ENCODE data around the gene PER2.
A peak's percentile ranks its signal among the peaks of the same experiment; 100 is the strongest.

Gene PER2

DNA sequence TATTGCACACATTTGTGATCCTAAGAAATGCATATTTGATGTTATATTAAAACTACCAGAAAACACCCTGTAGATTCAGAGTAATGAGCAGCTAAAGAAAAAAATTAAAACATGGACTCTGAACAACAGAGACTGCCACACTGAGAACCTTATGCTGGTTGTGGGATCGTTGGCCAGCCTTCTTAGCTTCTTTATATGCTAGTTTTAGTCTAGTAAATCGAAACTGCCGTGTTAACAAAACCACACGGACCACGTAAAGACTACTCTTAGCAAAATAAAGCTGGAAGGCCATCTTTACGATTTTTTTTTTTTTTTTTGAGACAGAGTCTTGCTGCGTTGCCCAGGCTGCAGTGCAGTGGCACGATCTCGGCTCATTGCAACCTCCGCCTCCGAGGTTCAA, 22.8 kb downstream of the PER2 start:
- no peak for DNase-seq

DNA sequence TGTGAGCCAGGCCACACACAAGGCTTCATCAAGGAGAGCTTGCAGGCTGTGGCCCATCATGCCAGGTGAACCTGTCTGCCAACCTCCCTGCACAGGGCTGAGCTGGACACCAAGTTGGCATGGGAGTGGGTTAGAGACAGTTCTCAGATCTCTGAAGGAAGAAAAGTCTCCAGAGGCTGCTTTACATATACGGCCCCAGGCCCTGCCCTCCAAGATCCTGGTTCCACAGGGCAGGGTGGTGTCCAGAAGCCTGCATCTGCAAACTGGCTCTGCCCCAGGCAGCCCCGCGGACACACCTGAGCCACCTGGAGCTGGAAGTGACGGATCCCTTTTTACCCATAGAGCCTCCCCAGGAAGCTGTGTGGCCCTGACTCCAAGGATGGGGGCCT, 24.3 kb downstream of the PER2 start:
- DNase-seq: no peak

DNA sequence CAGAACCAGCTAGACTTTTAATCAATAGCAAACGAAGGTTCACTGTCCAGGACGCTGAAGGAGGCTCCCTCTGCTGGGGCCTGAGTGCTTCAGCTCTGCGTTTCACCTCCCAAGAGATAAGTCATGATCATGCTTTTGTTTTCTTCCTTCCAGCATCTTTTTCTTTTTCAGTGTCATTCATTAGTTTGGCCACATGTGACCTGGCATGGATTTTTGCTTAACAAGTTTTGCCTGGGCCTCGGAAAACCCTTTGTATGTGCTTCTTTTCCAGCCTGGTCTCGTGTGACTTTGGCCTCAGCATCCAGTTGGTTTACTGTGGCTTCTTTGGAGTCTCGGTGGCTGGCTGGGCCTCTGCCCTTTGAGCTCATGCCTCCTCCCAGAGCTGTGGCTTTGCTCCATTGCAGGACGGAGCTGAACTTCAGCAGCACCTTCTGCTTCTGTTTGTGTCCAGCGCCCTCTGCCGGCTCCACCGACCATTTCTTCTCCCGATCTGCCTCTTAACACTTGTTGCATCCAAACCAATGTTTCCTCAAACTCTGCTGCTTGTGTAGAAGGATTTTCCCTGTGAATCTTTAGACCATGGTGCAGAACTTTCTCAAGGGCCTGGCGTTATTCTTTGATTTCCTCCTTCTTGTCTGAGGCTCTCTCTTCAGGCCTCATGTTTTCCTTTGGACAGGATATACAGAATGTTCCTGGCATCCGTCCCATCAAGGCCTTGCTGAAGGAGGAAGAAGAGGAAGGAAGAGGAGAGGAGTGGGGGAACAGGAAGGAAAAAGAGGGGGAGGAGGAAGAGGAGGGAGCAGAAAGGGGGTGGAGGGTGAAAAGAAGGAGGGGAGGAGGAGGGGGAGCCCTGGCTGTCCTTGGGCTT, 25.0 kb downstream of the PER2 start:
- peak; percentile 70 to 72 for DNase-seq

DNA sequence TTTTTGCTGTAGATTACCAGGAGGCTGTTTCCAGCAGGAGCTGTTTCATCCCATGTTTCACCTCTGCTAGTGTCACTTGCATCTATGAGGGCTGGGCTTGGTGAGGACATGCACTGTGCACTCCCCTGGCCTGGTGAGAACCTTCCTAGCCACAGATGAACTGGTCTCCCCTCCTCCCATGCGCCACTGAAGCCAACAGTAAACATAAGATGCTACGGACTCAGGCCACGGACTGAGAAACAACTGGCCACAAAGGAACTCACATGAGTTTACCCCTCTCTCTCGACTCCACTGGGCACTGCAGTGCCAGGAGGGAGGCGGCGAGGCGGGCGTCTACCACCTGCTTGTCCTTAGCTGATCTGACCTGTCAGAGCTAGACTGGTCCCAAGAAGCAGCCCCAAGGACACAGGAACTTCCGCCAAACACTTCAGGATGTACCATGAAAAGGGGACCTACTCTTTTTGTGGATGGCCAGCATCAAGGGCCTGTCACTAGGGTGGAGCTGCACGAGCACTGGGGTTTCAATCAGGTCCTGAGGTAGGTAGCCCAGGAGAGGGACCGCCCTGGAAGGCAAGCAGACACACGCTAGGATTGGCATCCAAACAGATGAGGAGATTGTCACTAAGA, 25.8 kb downstream of the PER2 start:
- no peak for DNase-seq

DNA sequence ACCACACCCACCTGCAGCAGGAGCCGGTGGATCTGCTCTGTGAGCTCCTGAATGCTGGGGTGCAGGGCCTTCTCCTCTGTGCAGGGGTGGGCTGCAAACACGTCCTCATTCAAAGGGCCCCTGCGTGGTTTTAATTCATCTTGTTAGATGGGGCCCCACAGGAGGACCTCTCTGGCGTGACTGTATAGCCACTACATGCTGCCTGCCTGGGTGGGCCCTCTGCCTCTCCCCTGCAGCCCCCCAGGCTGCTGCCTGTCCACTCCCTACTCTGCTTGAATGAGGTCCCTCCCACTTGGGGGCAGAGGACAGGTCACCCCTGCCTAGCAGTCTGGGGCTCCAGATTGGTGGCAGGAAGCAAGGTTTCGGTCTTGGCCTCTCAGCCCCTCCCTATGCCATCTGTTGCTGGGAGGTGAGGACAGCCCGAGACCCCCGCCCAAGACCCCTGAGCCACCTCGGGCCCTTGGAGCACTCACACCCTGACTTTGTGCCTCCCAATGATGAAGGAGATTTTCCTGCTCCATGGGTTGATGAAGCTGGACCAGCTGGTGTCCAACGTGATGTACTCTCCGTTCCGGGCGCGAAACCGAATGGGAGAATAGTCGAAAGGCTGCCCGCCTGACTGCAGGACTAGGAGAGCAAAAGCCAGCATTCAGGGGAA, 26.6 kb downstream of the PER2 start:
- DNase-seq: no peak

DNA sequence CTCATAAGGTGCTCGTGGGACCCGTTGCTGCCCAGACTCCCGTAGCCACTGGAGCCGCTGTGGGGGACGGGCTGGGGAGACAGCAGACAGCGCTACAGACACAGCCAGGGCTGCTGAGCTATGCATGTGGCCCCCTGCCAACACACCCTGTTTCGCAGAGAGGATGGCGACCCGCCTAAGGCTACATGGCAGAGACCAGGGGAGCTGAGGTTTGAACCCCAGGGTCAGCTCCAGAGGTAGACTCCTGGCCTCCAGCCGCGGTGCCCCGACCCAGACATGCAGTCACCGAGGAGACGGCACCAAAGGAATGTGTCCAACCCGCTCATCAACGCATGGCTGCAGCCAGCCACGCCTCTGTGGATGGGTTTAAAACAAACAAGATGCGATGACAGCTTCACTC, 27.5 kb downstream of the PER2 start:
- DNase-seq: no peak

DNA sequence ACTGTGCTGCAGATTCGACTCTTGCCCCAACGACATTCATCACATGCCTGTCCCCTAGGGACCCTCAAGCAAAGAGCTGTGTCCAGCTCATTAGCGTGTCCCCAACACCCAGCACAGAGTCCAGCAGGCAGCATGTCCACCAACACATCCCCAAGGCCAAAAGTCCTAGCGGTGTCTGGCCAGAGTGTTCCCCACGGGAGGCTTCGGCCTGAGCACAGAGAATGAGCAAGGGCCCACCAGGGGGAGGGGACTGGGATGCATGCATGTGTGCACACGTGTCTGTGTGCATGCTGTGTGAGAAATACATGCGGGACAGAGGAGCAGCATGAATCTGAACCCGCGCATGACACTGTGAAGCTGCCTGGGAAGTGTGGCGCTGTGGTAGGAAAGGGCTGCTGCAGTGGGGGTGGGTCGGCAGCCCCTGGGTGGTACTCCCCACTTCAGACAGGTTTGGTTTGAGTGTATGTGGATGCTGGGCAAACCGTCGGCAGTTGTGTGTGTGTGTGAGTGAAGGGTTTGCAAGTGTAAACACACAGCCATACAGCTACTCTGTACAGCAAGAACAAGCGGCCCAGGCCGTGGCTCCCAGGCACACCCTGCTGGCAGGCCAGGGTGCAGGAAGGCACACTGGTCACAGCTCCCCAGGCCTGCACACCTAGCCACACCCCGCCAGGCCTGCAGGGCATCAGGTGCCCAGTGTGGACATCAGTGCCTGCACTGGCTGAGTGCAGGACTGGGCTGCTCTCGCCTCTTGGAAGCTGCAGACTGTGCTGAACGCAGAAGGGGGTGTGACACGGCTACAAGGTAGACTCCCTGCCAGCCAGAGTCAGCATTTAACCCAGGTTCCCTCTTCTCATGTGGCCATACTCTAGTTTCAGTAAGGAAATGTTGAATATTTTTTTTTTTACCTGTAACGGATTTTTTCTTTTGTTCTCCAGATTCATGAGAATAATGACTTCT, 29.1 kb downstream of the PER2 start:
- no peak for DNase-seq

DNA sequence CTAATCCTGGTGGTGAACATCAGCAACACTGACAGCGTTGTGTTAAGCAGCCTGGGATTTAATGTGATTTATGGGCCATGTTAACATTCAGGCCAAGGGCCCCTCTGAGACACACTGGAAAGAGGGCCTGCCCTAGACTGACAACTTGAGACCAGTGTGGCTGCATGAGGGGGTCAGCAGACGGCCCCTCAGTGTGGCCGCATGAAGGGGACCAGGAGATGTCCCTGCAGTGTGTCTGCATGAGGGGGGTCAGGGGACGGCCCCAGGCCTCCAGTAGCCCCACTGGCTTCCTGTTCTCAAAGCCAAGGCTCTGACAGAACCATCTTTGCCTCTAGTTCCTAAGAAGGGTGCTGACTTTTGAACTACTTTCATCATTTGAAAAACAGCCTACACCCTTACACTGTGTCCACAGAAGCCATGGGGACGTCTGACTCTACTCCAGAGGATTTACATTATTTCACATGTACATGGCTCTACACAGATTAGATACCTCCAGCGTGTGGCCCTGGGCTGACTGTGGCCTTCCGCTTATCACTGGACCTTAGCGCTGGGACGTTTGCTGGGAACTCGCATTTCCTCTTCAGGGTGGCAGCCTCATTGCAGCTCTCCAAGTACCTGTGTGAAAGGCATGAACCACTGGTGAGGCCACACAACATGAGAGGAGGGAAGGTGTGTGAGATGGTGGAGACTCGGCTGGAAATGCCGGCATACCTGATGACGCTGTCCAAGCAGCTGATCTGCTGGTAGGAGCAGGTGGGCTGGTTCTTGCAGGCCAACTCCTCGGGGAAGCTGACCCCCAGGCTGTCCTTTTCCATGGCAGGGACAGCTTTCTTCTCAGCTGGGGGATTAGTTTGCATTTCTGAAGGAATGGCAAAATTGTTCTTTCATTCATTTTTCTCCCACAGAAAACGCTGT, 30.4 kb downstream of the PER2 start:
- DNase-seq: no peak

DNA sequence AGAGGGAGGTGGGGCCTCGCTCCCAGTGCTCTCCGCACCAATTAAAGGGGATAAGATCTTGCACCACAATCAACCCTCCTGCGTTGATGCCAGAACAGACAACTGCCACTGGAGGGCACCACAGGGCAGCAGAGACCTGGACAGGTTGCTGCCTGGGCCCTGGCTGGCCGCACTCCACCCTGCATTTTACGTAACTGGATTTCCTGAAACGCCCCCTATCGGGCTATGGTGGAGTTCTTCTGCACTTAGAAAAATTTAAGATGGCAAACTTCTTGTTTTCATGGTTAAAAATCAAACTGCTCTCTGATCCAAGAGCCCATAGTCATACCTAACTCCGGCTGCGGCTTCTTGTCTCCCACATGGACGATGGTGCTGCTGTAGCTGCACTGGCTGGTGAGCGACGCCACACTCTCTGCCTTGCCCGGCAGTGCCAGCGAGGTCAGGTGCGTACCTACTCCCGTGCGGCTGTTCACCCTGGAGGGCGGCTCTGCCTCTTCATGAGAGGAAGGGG, 31.8 kb downstream of the PER2 start:
- peak; percentile 64 to 69 for DNase-seq

DNA sequence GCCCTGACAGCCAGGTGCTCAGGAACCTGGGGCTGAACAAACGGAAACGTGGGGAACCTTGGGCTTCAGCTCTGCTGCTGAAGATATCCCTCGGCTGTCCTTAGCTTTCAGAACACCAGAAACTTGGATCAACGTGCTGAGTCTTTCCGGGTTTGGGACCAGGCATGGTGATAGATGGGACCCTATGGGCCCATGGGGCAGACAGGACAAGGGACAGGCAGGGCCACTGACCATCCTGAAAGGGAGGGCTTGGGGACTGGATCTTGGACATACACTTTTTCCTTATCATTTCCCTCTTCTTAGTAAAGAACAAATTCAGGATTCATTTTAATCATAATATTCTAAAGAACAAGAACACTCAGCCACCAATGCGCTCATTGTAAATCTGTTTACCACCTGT, 32.3 kb downstream of the PER2 start:
- no peak for DNase-seq

DNA sequence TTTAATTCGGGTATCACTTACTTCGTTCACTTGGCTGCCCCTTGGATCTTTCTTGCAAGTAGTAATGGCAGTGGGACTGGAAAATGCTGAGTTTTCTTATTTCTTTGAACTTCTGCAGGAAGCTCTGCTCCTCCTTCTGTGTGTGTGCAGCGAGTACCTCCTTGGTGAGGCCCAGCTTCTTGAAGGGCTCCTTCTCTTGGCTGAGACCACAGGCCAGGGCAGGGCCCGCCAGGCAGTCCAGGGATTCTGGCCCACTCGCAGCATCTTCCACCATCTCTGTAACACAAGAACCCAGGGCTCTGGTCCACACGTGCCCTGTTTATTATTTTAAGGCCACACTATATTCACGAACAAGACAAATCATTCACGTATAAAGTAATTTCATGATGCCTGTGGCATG, 32.8 kb downstream of the PER2 start:
- DNase-seq: no peak

DNA sequence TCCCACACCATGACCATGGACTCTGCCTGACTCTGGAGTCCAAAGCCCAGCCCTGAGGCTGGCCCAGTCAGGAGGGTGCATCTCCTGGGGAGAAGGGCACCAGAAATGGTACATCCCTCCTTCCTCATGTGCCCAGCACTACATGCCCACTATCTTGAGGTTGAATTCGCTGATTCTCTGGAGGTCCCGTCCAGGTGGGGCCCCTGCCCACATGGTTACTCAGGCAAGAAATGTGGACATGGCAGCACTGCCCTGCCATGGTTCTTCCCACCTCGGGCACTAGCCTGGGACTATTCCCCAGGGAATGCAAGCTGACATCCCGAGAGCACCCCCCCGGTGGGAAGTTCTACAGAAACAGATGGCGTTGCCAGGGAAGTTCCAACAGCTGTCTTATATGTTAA, 33.3 kb downstream of the PER2 start:
- no peak for DNase-seq

DNA sequence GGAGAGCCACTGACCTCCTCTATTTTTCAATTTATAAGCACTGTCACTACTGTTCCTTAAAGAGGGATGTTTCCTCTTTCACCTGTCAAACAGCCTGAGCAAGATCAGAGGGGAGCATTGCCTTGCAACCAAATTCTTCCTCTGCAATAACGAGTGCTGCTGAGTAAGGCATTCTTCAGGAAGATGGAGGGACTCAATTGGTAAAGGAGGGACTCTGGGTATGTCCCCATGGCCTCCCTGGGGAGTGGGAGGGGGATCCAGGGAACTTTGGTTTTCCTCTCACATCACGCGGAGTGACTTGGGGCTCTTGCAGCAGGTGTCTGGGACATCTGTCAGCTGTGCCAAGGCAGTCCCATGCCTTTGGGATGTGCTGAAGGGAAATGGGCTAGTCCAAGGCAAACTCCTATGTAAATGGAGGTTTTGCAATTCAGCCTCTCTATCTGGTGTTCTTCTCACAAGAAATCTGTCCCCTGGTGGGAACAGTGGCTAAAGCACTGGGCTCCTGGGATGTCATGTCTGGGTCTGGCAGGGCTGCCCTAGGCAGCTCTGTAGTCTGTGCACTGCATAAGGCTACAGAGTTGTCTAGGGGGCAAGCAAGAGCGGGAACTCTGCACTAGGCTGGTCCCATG, 34.2 kb downstream of the PER2 start:
- DNase-seq: no peak

DNA sequence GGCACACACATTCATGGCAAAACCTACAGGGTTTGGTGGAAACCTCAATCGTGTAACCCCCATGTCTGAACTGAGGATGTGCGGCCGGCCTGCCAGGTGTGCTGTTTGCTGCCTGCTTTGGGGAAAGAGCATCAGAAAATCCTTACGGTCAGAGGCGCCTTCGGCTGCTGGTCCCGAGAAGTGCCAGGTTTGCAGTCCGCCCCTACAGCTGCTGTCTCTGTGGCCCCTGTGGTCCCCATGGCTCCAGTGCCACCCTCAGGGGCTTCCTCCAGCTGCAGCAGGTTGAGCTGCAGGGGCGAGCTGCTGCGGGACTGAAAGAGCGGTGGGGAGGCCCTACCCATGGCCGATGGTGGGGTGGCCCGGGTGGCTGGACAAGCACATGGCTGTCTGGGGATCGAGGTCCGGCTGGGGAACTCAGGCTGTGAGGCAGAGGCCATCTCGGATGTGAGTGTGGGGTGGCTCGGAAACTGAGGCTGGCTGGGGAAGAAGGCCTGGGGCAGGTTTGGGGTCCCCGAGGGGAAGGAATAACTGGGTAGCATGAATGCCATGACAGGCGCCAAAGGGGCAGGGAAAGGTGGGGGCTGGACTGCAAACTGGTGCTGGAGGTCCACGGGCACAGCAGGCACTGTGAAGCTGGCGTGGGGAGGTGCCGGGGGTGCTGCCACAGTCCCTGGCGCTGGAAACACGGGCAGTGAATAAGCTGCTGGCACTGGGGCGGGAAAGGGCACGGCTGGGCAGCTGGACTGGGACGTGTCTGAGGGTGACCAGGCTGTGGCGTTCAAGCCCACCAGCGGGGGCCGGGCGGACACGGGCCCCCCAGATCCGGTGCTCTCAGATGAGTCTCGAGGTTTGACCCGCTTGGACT, 35.4 kb downstream of the PER2 start:
- no peak for DNase-seq

DNA sequence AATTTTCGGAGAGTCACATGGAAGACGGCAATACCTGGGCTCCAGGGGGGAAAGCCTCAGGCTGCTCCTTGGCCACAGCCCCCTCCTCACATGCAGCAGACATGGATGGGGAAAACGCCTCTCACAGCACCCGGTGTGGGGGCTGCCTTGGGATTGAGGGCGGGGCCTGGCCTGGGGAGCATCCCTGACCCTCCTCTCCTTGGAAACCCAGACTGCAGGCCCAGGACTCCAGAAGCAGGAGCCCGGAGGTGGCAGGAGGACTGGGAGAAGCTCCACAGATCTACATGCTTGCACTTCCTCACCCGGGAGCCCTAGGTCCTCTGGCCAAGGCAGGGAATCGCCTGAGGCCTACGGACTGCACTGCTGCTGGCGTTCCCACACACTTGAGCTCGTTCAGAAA, 36.4 kb downstream of the PER2 start:
- no peak for DNase-seq

DNA sequence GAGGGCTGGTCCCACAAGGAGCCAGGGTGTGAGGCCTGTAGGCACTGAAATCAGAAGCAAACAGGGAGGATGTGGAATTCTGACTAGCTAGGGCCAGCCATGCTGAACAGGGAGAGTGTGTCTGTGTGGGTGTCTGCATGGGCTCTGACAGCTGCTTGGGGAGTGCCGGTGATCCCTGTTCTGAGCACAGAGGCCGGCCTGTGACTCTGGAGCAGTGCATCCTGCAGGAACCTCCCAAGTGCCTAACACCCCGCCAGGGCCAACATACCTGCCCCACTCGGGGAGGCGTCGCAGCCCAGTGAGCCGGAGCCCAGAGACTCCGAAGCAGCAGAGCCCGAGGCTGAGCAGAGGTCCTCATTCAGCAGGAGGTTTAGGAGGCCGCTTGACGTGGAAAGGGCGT, 37.1 kb downstream of the PER2 start:
- DNase-seq: no peak

DNA sequence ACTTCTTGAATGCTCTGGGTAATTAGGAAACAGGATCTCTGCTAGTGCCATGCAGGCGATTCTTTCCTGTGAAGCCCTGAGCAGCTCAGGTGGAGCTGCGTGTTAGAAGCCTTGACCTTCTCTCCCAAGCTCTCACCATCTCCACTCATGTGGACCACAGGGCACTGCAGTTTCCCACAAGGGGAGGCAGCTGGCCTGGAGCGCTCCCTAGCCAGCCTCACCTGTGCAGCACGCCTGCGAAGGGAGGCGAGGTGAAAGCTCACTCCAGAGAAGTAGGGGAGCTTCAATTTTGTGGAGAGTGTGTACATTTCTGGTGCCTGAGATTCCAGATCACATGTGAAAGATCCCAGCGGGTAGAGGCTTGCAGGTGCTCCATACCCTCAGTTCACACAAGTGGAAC, 37.5 kb downstream of the PER2 start:
- no peak for DNase-seq

DNA sequence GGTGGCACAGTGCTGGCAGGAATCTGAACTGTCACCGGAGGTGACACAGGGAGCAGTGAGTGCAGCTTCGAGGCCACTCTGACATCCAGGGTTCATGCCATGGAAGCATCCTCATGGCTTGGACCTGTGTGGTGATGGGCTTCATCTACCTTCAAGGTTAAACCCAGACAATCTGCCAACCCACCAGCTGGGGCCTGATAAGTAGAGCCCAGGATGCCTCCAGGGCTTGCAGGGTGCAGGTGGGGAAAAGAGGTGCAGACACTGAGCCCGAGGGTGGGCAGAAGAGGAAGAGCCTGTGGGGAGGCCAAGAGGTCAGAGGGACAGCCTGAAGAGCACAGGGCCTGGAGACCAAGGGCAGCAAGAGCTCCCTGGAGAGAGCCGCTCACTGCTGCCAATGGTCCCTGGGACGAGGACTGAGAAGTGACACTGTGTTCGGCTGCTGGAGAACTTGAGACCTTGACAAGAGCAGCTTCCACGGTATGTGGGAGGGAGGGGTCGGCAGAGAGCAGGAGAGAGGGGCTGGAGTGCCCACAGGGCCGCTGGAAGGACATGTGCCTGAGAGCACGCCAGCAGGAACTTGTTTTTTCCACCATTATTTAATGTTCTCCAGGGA, 40.5 kb downstream of the PER2 start:
- no peak for DNase-seq

DNA sequence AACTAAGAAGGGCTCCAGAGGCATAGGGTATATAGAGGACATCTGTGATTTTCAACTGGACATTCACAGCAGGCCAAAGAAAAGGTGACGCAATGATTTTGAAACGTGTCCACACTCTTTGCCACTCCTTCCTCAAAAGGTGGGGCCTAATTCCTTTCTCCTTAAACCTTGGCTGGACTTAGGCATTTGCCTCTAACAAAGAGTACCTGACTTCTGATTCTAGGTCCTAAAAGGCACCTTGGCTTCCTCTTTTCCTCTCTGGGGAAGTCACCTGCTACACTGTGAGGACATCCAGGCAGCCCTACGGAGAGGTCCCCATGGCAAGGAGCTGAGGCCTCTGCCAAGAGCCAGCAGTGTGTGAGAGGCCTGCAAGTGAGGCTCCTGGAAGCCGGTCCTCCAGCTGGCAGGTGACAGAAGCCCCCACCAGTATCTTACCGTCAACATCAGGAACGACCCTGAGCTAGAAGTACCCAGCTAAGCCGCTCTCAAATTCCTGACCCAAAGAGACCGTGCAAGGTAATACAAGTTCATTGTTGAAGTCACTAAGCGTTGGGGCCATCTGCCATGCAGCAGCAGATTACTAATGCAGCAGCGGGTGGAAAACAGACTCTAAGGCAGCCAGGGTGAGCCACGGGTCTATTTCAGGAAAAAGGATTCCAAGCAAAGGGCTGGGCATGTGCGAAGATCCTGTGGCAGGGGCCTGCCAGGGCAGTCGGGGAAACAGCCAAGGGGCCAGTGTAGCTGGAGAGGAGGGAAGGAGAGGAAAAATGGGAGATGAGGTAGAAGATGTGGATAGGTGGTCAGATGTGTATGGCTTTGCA, 41.2 kb downstream of the PER2 start:
- no peak for DNase-seq

Measured in activated CD4-positive, alpha-beta T cell treated with anti-CD3 and anti-CD28 coated beads, Interleukin-2, amount 50 U/mL, for 4 hours (primary cell).